CD14-positive monocyte (primary cell): ENCODE results near the gene GKN1. TPM values are rescaled to one million over a fixed set of nuclear protein-coding genes. Genes with fewer than 3 reads are reported as not detected.

Experiments used
- DNase-seq, 3 donors: peaks; one replicate each; pipeline ENCODE4 v3.0.0-alpha.2; 2011 to 2022
- H2AFZ ChIP-seq: 2 replicates; pipeline ENCODE4 v1.6.0; 2012; ENCODE audit warnings: mild to moderate bottlenecking, low read depth, low read length, inconsistent platforms; ENCODE audit not compliant: insufficient read depth, poor library complexity, severe bottlenecking
- H3K27ac ChIP-seq, 2 donors: 1 replicate in 1 of 2; 2 replicates in 1 of 2; pipeline ENCODE4 v1.5.1; 2012 to 2013; ENCODE audit warnings: low read length in 2 of 2, control low read depth in 1 of 2, inconsistent platforms in 1 of 2, low read depth in 1 of 2, mild to moderate bottlenecking in 1 of 2
- H3K27me3 ChIP-seq, 2 donors: one replicate each; pipeline versions ENCODE4 v1.6.0 to v1.6.1; 2011 to 2013; ENCODE audit warnings: low read length in 2 of 2; ENCODE audit not compliant: control insufficient read depth in 2 of 2, insufficient read depth in 2 of 2
- H3K36me3 ChIP-seq, 2 donors: replicated peaks in 1 of 2; 1 replicate in 1 of 2; 2 replicates in 1 of 2; pipeline versions ENCODE4 v1.5.1 to v1.6.1; 2012 to 2013; ENCODE audit warnings: low read length in 2 of 2, control low read depth in 1 of 2, inconsistent platforms in 1 of 2, mild to moderate bottlenecking in 1 of 2; ENCODE audit not compliant: insufficient read depth in 2 of 2, control insufficient read depth in 1 of 2
- H3K4me1 ChIP-seq, 2 donors: 1 replicate in 1 of 2; 2 replicates in 1 of 2; pipeline versions ENCODE4 v1.5.1 to v1.6.1; 2012 to 2013; ENCODE audit warnings: low read length in 2 of 2, control low read depth in 1 of 2, inconsistent platforms in 1 of 2, mild to moderate bottlenecking in 1 of 2, moderate library complexity in 1 of 2; ENCODE audit not compliant: insufficient read depth in 2 of 2, control insufficient read depth in 1 of 2
- H3K4me2 ChIP-seq: replicated peaks from 2 replicates; pipeline ENCODE3; 2012; ENCODE audit warnings: low read length, moderate library complexity, mild to moderate bottlenecking; ENCODE audit not compliant: poor library complexity, severe bottlenecking; ENCODE audit errors: extremely low read depth
- H3K4me3 ChIP-seq, 3 experiments: fragments of 200-600 bp in 1 of 3; sonication (generic) in 1 of 3; replicated peaks in 1 of 3; 1 replicate in 2 of 3; 2 replicates in 1 of 3; pipeline ENCODE4 v1.5.1; 2011 to 2013; ENCODE audit warnings: low read length in 3 of 3, mild to moderate bottlenecking in 3 of 3, control low read depth in 2 of 3, low read depth in 2 of 3, inconsistent platforms in 1 of 3, moderate library complexity in 1 of 3
- H3K79me2 ChIP-seq: 2 replicates; pipeline ENCODE4 v1.6.0; 2012; ENCODE audit warnings: mild to moderate bottlenecking, control low read depth, inconsistent platforms, low read length, moderate library complexity; ENCODE audit not compliant: insufficient read depth
- H3K9ac ChIP-seq: 2 replicates; pipeline ENCODE4 v1.6.0; 2017; ENCODE audit warnings: low read length, mild to moderate bottlenecking; ENCODE audit not compliant: insufficient read depth, poor library complexity, severe bottlenecking
- H3K9me3 ChIP-seq, 2 donors: replicated peaks in 1 of 2; 1 replicate in 1 of 2; 2 replicates in 1 of 2; pipeline versions ENCODE4 v1.5.1 to v1.6.1; 2012 to 2013; ENCODE audit warnings: low read length in 2 of 2, control low read depth in 1 of 2; ENCODE audit not compliant: control insufficient read depth in 1 of 2, insufficient read depth in 1 of 2
- H4K20me1 ChIP-seq: 2 replicates; pipeline ENCODE4 v1.6.0; 2012; ENCODE audit warnings: mild to moderate bottlenecking, low read length, control low read depth, moderate library complexity; ENCODE audit not compliant: insufficient read depth
- H3K27ac Mint-ChIP-seq, 7 donors: one replicate each; pipeline ENCODE4 v1.8.0; 2020; ENCODE audit warnings: mild to moderate bottlenecking in 7 of 7, mixed read lengths in 7 of 7, moderate library complexity in 6 of 7, inconsistent platforms in 2 of 7
- H3K27me3 Mint-ChIP-seq, 3 donors: one replicate each; pipeline ENCODE4 v1.8.0; 2021 to 2022; ENCODE audit warnings: low read depth in 3 of 3, mild to moderate bottlenecking in 3 of 3, mixed read lengths in 3 of 3, moderate library complexity in 3 of 3, inconsistent platforms in 1 of 3
- H3K36me3 Mint-ChIP-seq, 2 donors: one replicate each; pipeline ENCODE4 v1.8.0; 2020; ENCODE audit warnings: mixed read lengths in 2 of 2, inconsistent platforms in 1 of 2, mild to moderate bottlenecking in 1 of 2
- H3K4me1 Mint-ChIP-seq: one replicate; pipeline ENCODE4 v1.8.0; 2020; ENCODE audit warnings: mild to moderate bottlenecking, mixed read lengths
- H3K4me3 Mint-ChIP-seq, 2 donors: one replicate each; pipeline ENCODE4 v1.8.0; 2020; ENCODE audit warnings: mild to moderate bottlenecking in 2 of 2, mixed read lengths in 2 of 2, moderate library complexity in 1 of 2
- H3K9me3 Mint-ChIP-seq, 7 donors: one replicate each; pipeline ENCODE4 v1.8.0; 2020 to 2022; ENCODE audit warnings: mixed read lengths in 7 of 7, mild to moderate bottlenecking in 6 of 7, moderate library complexity in 6 of 7, inconsistent platforms in 2 of 7
- intact Hi-C, 2 donors: fragments of 100-400 bp; cut with micrococcal nuclease; formaldehyde crosslinking; loops; one replicate each; pipeline versions ENCODE4 v1.15.0 to v1.15.1; 2023
- polyA plus RNA-seq, 3 donors: library from polyadenylated mRNA; depleted of rRNA in 1 of 3; unstranded in 2 of 3; stranded (reverse) in 1 of 3; fragments of 300-500 nt in 2 of 3; fragments of >200 nt in 1 of 3; fragmentation: Illumina TruSeq in 2 of 3; gene quantifications; 1 replicate in 2 of 3; 2 replicates in 1 of 3; pipeline ENCODE4 v1.2.3, GENCODE V29; 2012 to 2021
- TF ChIP-seq, protein P1 (sequence below): fragments of 200-600 bp; IDR thresholded peaks from one replicate; pipeline ENCODE4 v1.8.0; 2022; ENCODE audit warnings: antibody characterized with exemption, mild to moderate bottlenecking

GKN1 gene
- polyA plus RNA-seq, 3 donors = not detected

DNA sequence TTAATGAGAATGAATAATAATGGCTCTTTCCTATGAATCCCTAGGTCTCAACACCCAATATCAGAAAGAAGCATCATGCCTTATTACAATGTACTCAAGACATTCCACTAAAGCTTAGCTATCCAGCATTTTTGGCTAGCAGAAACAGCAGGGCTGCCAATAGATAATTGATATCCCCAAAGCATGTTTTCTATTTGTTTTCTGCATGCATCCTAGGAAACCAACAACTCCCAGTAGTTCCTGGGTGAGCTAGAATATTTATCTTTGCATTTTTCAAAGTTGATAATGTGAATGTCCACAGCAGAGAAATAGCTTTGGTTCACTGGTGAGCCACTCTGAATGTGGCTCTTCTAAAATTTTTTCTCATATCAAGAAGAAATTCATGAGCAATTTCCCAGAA is 32.7 kb downstream of the GKN1 start:
- Mint-ChIP-seq H3K27me3 (peaks cover 12 to 22% (median 14%) of the 10 kb centered on the region in 3 donors), H3K36me3 (no peaks in the 10 kb centered on the region), H3K4me1 (no peaks in the 10 kb centered on the region), H3K4me3 (no peak overlapping the region), H3K27ac (no peak overlapping the region), H3K9me3 (peaks cover 3 to 11% (median 6%) of the 10 kb centered on the region in 7 donors)
- Histone ChIP-seq H2AFZ (no peak overlapping the region), H3K9ac (no peak overlapping the region), H3K4me3 (no peak overlapping the region), H3K27ac (no peak overlapping the region), H3K4me2 (no peak overlapping the region), H3K36me3 (no peaks in the 10 kb centered on the region), H3K27me3 (peaks cover 14 to 16% of the 10 kb centered on the region in 2 donors), H3K9me3 (no peaks in the 10 kb centered on the region), H3K4me1 (no peaks in the 10 kb centered on the region), H4K20me1 (no peaks in the 10 kb centered on the region), H3K79me2 (no peaks in the 10 kb centered on the region)
- TF ChIP-seq, protein P1, sequence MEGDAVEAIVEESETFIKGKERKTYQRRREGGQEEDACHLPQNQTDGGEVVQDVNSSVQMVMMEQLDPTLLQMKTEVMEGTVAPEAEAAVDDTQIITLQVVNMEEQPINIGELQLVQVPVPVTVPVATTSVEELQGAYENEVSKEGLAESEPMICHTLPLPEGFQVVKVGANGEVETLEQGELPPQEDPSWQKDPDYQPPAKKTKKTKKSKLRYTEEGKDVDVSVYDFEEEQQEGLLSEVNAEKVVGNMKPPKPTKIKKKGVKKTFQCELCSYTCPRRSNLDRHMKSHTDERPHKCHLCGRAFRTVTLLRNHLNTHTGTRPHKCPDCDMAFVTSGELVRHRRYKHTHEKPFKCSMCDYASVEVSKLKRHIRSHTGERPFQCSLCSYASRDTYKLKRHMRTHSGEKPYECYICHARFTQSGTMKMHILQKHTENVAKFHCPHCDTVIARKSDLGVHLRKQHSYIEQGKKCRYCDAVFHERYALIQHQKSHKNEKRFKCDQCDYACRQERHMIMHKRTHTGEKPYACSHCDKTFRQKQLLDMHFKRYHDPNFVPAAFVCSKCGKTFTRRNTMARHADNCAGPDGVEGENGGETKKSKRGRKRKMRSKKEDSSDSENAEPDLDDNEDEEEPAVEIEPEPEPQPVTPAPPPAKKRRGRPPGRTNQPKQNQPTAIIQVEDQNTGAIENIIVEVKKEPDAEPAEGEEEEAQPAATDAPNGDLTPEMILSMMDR = no peak
- no peak for DNase-seq
- intact Hi-C loops = no loop called here

DNA sequence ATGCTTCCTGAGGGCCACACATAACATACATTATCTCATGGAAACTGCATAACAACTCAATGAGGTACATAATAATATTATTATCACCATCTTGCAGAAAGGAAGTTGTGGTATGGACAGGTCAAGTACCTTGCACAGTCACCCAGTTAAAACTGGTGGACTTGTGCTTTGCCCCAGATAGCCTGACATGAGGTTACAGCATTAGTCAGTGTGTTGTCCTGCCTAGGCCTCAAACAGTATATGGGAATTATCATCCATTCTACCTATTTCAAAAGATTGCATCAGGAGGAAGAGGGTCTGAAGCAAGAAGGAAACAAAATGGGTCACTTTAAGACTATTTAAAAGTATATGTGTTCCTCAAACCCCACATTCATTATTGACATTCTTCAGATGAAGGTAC is 33.2 kb downstream of the GKN1 start:
- Histone ChIP-seq H3K36me3 (no peaks in the 10 kb centered on the region), H3K79me2 (no peaks in the 10 kb centered on the region), H3K4me2 (no peak overlapping the region), H3K4me1 (peaks cover 2 to 4% of the 10 kb centered on the region in 2 donors), H3K27me3 (peaks cover 18 to 20% of the 10 kb centered on the region in 2 donors), H3K27ac (no peak overlapping the region), H3K9ac (no peak overlapping the region), H2AFZ (no peak overlapping the region), H4K20me1 (no peaks in the 10 kb centered on the region), H3K9me3 (no peaks in the 10 kb centered on the region), H3K4me3 (no peak overlapping the region)
- H3K4me3 Mint-ChIP-seq = no peak overlapping the region
- H3K27me3 Mint-ChIP-seq = peaks cover 16 to 24% (median 19%) of the 10 kb centered on the region in 3 donors
- no peak overlapping the region for H3K27ac Mint-ChIP-seq
- TF ChIP-seq, protein P1 = no peak
- DNase-seq = no peak
- peaks cover 0 to 8% (median 2%) of the 10 kb centered on the region in 7 donors for H3K9me3 Mint-ChIP-seq
- H3K4me1 Mint-ChIP-seq = peaks cover 3% of the 10 kb centered on the region
- peaks cover 0 to 1% of the 10 kb centered on the region in 2 donors for H3K36me3 Mint-ChIP-seq
- intact Hi-C loops = no loop called here
